CD4-positive, alpha-beta T cell (primary cell): Measurements from ENCODE around the gene RNF220. TPM values are rescaled to one million over a fixed set of nuclear protein-coding genes. Genes with fewer than 3 reads are reported as not detected.

ENCODE experiments used
- ATAC-seq: fragments of 200-7000 bp; cut with Tn5 transposase; one replicate; pipeline ENCODE4 v1.10.0; 2022; ENCODE audit warnings: mild to moderate bottlenecking; ENCODE audit not compliant: poor library complexity
- CTCF ChIA-PET: fragments of 350-600 bp; sonication (Branson Sonifier 250); formaldehyde crosslinking; loops from one replicate; lab custom pipeline; 2021; ENCODE audit warnings: antibody characterized with exemption, inconsistent platforms; lab: Charles Lee
- POLR2A ChIA-PET: fragments of 350-600 bp; sonication (Branson Sonifier 250); formaldehyde crosslinking; loops from one replicate; lab custom pipeline; 2021; ENCODE audit warnings: antibody characterized with exemption, inconsistent platforms; lab: Charles Lee
- DNase-seq, 14 experiments: peaks; one replicate each; pipeline ENCODE4 v3.0.0-alpha.2; 2013 to 2020; ENCODE audit warnings: mixed read lengths in 2 of 14
- H3K27ac ChIP-seq, 2 donors: one replicate each; pipeline versions ENCODE4 v1.5.1 to v1.7.0; 2013; ENCODE audit warnings: low read length in 2 of 2, low read depth in 1 of 2, mild to moderate bottlenecking in 1 of 2
- H3K27me3 ChIP-seq, 2 experiments: 1 replicate in 1 of 2; 2 replicates in 1 of 2; pipeline versions ENCODE4 v1.6.1 to v1.7.0; 2013; ENCODE audit warnings: low read length in 2 of 2, control low read depth in 1 of 2, mild to moderate bottlenecking in 1 of 2, moderate library complexity in 1 of 2; ENCODE audit not compliant: insufficient read depth in 2 of 2, control insufficient read depth in 1 of 2
- H3K36me3 ChIP-seq: one replicate; pipeline ENCODE4 v1.6.1; 2013; ENCODE audit warnings: low read length, control low read depth; ENCODE audit not compliant: insufficient read depth
- H3K4me1 ChIP-seq: one replicate; pipeline ENCODE4 v1.6.1; 2013; ENCODE audit warnings: low read length, control low read depth; ENCODE audit not compliant: insufficient read depth
- H3K4me3 ChIP-seq: one replicate; pipeline ENCODE4 v1.5.1; 2013; ENCODE audit warnings: mild to moderate bottlenecking, low read length, moderate library complexity
- H3K9me3 ChIP-seq, 2 experiments: 1 replicate in 1 of 2; 2 replicates in 1 of 2; pipeline versions ENCODE4 v1.6.1 to v1.7.0; 2013; ENCODE audit warnings: low read length in 2 of 2, mild to moderate bottlenecking in 2 of 2, control low read depth in 1 of 2, moderate library complexity in 1 of 2; ENCODE audit not compliant: control insufficient read depth in 1 of 2, insufficient read depth in 1 of 2
- H3K27ac Mint-ChIP-seq: one replicate; pipeline ENCODE4 v1.8.0; 2020; ENCODE audit warnings: mixed read lengths
- H3K27me3 Mint-ChIP-seq: one replicate; pipeline ENCODE4 v1.8.0; 2021; ENCODE audit warnings: mixed read lengths
- H3K36me3 Mint-ChIP-seq: one replicate; pipeline ENCODE4 v1.8.0; 2021; ENCODE audit warnings: low read depth, mixed read lengths
- H3K4me1 Mint-ChIP-seq: one replicate; pipeline ENCODE4 v1.8.0; 2021; ENCODE audit warnings: low read depth, mixed read lengths
- H3K4me3 Mint-ChIP-seq: one replicate; pipeline ENCODE4 v1.8.0; 2020; ENCODE audit warnings: mild to moderate bottlenecking, mixed read lengths
- H3K9me3 Mint-ChIP-seq: one replicate; pipeline ENCODE4 v1.8.0; 2020; ENCODE audit warnings: mixed read lengths
- intact Hi-C, 2 experiments: fragments of 100-400 bp; cut with DNase I in 1 of 2; cut with micrococcal nuclease in 1 of 2; formaldehyde crosslinking; loops; one replicate each; pipeline versions ENCODE4 v1.15.1 to v1.9.0; 2023 to 2025; cut with DNase I, micrococcal nuclease
- total RNA-seq, 174 experiments: library from RNA in 2 of 174; stranded (reverse) in 2 of 174; gene quantifications; one replicate each; pipeline ENCODE4 v1.2.3 and lab custom pipeline; 2021 to 2026
- TF ChIP-seq, protein P1 (sequence below): fragments of 200-600 bp; IDR thresholded peaks from one replicate; pipeline ENCODE4 v1.8.0; 2022; ENCODE audit warnings: antibody characterized with exemption, mild to moderate bottlenecking

RNF220 gene
- total RNA-seq, 2 experiments from 2014 or later, result 76.0 to 77.9 TPM

- Histone ChIP-seq H3K27ac (no peak overlapping the region), H3K4me3 (no peak overlapping the region), H3K9me3 (no peaks in the 10 kb centered on the region), H3K27me3 (no peaks in the 10 kb centered on the region), H3K36me3 (peaks cover 93% of the 10 kb centered on the region), H3K4me1 (peaks cover 21% of the 10 kb centered on the region)
- ChIA-PET POLR2A (interaction anchor here (1.9 kb wide), 1 partner anchor 16 kb away, joined by 6 read pairs; no protein-coding TSS in a partner anchor), CTCF (interaction anchor here (1.8 kb wide), 1 partner anchor 16 kb away, joined by 4 read pairs; no protein-coding TSS in a partner anchor)
- intact Hi-C loops, result no loop called here
- Mint-ChIP-seq H3K27ac (no peak overlapping the region), H3K9me3 (no peaks in the 10 kb centered on the region), H3K4me1 (peaks cover 45% of the 10 kb centered on the region), H3K27me3 (no peaks in the 10 kb centered on the region), H3K36me3 (peaks cover 82% of the 10 kb centered on the region), H3K4me3 (no peak overlapping the region)
- no peak for DNase-seq
- TF ChIP-seq, protein P1, sequence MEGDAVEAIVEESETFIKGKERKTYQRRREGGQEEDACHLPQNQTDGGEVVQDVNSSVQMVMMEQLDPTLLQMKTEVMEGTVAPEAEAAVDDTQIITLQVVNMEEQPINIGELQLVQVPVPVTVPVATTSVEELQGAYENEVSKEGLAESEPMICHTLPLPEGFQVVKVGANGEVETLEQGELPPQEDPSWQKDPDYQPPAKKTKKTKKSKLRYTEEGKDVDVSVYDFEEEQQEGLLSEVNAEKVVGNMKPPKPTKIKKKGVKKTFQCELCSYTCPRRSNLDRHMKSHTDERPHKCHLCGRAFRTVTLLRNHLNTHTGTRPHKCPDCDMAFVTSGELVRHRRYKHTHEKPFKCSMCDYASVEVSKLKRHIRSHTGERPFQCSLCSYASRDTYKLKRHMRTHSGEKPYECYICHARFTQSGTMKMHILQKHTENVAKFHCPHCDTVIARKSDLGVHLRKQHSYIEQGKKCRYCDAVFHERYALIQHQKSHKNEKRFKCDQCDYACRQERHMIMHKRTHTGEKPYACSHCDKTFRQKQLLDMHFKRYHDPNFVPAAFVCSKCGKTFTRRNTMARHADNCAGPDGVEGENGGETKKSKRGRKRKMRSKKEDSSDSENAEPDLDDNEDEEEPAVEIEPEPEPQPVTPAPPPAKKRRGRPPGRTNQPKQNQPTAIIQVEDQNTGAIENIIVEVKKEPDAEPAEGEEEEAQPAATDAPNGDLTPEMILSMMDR, result no peak
- ATAC-seq, result no peak
Observed at GRCh38 chr1:44636688-44637598, 231.9 kb downstream of the RNF220 start.

DNA sequence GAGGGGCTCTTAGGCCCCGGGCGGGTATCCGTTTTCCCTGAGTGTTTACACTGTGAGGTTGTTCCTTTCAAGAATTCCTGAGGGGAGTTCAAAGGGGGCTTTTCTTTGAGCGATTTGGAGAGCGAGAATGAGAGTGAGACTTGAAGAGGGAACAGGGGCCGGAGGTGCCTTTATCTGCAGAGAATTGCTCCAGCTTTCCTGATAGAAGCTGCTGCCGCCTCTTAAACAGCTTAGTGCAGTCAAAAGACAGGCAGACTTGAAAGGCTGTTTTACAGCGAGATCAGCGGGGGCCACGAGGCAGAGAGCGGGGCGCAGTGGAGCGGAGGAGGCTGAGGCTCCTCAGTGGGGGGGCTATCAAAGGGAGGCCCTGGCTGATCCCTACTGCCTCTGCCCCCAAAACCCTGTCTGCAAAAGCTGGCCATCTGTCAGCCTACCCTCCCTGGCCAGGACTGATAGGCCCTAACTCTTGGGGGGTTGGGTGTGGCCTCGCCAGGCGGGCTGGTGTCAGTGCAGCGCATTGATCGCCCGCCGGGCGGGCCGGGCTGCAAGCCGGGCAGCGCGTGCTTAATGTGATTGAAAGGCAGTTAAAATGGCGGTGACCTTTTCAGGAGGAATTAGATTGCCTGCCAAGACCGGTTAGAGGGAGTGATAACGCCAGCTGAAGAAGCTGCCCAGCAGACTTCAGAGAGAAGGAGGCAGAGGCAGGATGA, 232.8 kb downstream of the RNF220 start:
- H3K4me1 Mint-ChIP-seq, result peaks cover 39% of the 10 kb centered on the region
- Histone ChIP-seq H3K4me3 (no peak overlapping the region), H3K27me3 (no peaks in the 10 kb centered on the region), H3K27ac (no peak overlapping the region), H3K36me3 (peaks cover 97% of the 10 kb centered on the region), H3K4me1 (peaks cover 15% of the 10 kb centered on the region), H3K9me3 (no peaks in the 10 kb centered on the region)
- no peaks in the 10 kb centered on the region for H3K27me3 Mint-ChIP-seq
- H3K36me3 Mint-ChIP-seq, result peaks cover 86% of the 10 kb centered on the region
- ChIA-PET POLR2A (no interaction called here), CTCF (interaction anchor here (1.4 kb wide), 1 partner anchor 15 kb away, joined by 8 read pairs; no protein-coding TSS in a partner anchor)
- intact Hi-C loops, result no loop called here
- H3K9me3 Mint-ChIP-seq, result no peaks in the 10 kb centered on the region
- ATAC-seq (no peak), DNase-seq (no peak)
- TF ChIP-seq, protein P1, result no peak
- H3K27ac Mint-ChIP-seq, result no peak overlapping the region
- H3K4me3 Mint-ChIP-seq, result no peak overlapping the region

- no peak overlapping the region for H3K27ac ChIP-seq
- no peaks in the 10 kb centered on the region for H3K9me3 ChIP-seq
- intact Hi-C loops, result no loop called here
- peaks cover 97% of the 10 kb centered on the region for H3K36me3 ChIP-seq
- H3K36me3 Mint-ChIP-seq, result peaks cover 90% of the 10 kb centered on the region
- TF ChIP-seq, protein P1, result no peak
- H3K4me3 ChIP-seq, result no peak overlapping the region
- peaks cover 15% of the 10 kb centered on the region for H3K4me1 Mint-ChIP-seq
- no peaks in the 10 kb centered on the region for H3K4me1 ChIP-seq
- ATAC-seq (no peak), DNase-seq (no peak)
- H3K27ac Mint-ChIP-seq, result no peak overlapping the region
- ChIA-PET CTCF (no interaction called here), POLR2A (interaction anchor here (2.4 kb wide), 1 partner anchor 9 kb away, joined by 15 read pairs; no protein-coding TSS in a partner anchor)
- no peaks in the 10 kb centered on the region for H3K27me3 ChIP-seq
- no peaks in the 10 kb centered on the region for H3K9me3 Mint-ChIP-seq
- no peak overlapping the region for H3K4me3 Mint-ChIP-seq
- H3K27me3 Mint-ChIP-seq, result no peaks in the 10 kb centered on the region
Observed at GRCh38 chr1:44640200-44640853, 235.3 kb downstream of the RNF220 start.
